IMR-90 (cell line): ENCODE measurements around the gene KCNK7. TPM values are rescaled to one million over a fixed set of nuclear protein-coding genes. Genes with fewer than 3 reads are reported as not detected.

Source experiments
- ATAC-seq: fragments of 200-7000 bp; cut with Tn5 transposase; 2 replicates; pipeline ENCODE4 v1.9.1; 2020; ENCODE audit warnings: low read depth, mild to moderate bottlenecking, moderate library complexity
- BruUV-seq: library from RNA; stranded (reverse); fragments of 400-500 nt; replicated peaks from 2 replicates; lab custom pipeline; 2021; lab: Mats Ljungman, UMichigan
- CTCF ChIA-PET: fragments of 300-600 bp; formaldehyde crosslinking; extraction: SDS; loops from one replicate; lab custom pipeline; 2021; ENCODE audit warnings: antibody characterized with exemption; lab: Yijun Ruan, JAX
- POLR2A ChIA-PET: fragments of 300-600 bp; sonication (Branson Sonifier 250); formaldehyde crosslinking; loops from one replicate; lab custom pipeline; 2022; ENCODE audit warnings: antibody characterized with exemption; ENCODE audit not compliant: unreplicated experiment; lab: Charles Lee
- DNase-seq: peaks from one replicate; pipeline ENCODE4 v3.0.0; 2013
- H2AFZ ChIP-seq: replicated peaks from 2 replicates; pipeline ENCODE3; 2013; ENCODE audit warnings: low read length, mild to moderate bottlenecking; ENCODE audit not compliant: poor library complexity
- H2AK5ac ChIP-seq: 2 replicates; pipeline ENCODE4 v1.6.1; 2013; ENCODE audit warnings: low read depth, low read length, inconsistent platforms
- H2AK9ac ChIP-seq: replicated peaks from 2 replicates; pipeline ENCODE3; 2013; ENCODE audit warnings: mild to moderate bottlenecking, low read depth, low read length, moderate library complexity; ENCODE audit not compliant: poor library complexity
- H2BK120ac ChIP-seq: 2 replicates; pipeline ENCODE4 v1.6.1; 2013; ENCODE audit warnings: low read depth, low read length, inconsistent platforms
- H2BK15ac ChIP-seq: 3 replicates; pipeline ENCODE4 v1.6.1; 2013; ENCODE audit warnings: low read depth, low read length, inconsistent platforms
- H2BK20ac ChIP-seq: 2 replicates; pipeline ENCODE4 v1.6.1; 2013; ENCODE audit warnings: low read depth, mild to moderate bottlenecking, inconsistent platforms, low read length, moderate library complexity
- H2BK5ac ChIP-seq: 2 replicates; pipeline ENCODE4 v1.6.1; 2013; ENCODE audit warnings: mild to moderate bottlenecking, low read depth, low read length, inconsistent platforms; ENCODE audit not compliant: poor library complexity, severe bottlenecking
- H3K14ac ChIP-seq: replicated peaks from 2 replicates; pipeline ENCODE4 v1.6.1; 2013; ENCODE audit warnings: low read depth, low read length, inconsistent platforms
- H3K18ac ChIP-seq: 2 replicates; pipeline ENCODE4 v1.6.1; 2013; ENCODE audit warnings: low read depth, low read length, control low read depth
- H3K23ac ChIP-seq: 2 replicates; pipeline ENCODE4 v1.6.1; 2013; ENCODE audit warnings: low read depth, low read length, inconsistent platforms
- H3K27ac ChIP-seq: 2 replicates; pipeline ENCODE4 v1.5.1; 2013; ENCODE audit warnings: mild to moderate bottlenecking, control low read depth, low read length; ENCODE audit not compliant: insufficient read depth
- H3K27me3 ChIP-seq: 2 replicates; pipeline ENCODE4 v1.6.1; 2013; ENCODE audit warnings: low read length; ENCODE audit not compliant: control insufficient read depth, insufficient read depth
- H3K36me3 ChIP-seq: 2 replicates; pipeline ENCODE4 v1.6.1; 2013; ENCODE audit warnings: low read length, mixed read lengths; ENCODE audit not compliant: control insufficient read depth, insufficient read depth
- H3K4ac ChIP-seq: 2 replicates; pipeline ENCODE4 v1.6.1; 2013; ENCODE audit warnings: low read depth, low read length, inconsistent platforms
- H3K4me1 ChIP-seq: 2 replicates; pipeline ENCODE4 v1.6.1; 2013; ENCODE audit warnings: low read length, mixed read lengths; ENCODE audit not compliant: control insufficient read depth, insufficient read depth
- H3K4me2 ChIP-seq: 2 replicates; pipeline ENCODE4 v1.6.1; 2013; ENCODE audit warnings: low read depth, mild to moderate bottlenecking, control low read depth, low read length, moderate library complexity
- H3K4me3 ChIP-seq: 2 replicates; pipeline ENCODE4 v1.5.1; 2013; ENCODE audit warnings: low read depth, mild to moderate bottlenecking, control low read depth, low read length, moderate library complexity; ENCODE audit not compliant: insufficient read depth
- H3K56ac ChIP-seq: 2 replicates; pipeline ENCODE4 v1.6.1; 2013; ENCODE audit warnings: low read length, inconsistent platforms; ENCODE audit not compliant: insufficient read depth; ENCODE audit errors: extremely low read depth
- H3K79me1 ChIP-seq, 2 experiments: 2 replicates each; pipeline ENCODE4 v1.6.1; 2013; ENCODE audit warnings: low read length in 2 of 2, inconsistent platforms in 1 of 2, low read depth in 1 of 2
- H3K9ac ChIP-seq: 2 replicates; pipeline ENCODE4 v1.6.1; 2013; ENCODE audit warnings: low read depth, low read length, control low read depth
- H3K9me1 ChIP-seq: 2 replicates; pipeline ENCODE4 v1.6.1; 2013; ENCODE audit warnings: low read length, inconsistent platforms; ENCODE audit not compliant: insufficient read depth
- H3K9me3 ChIP-seq: 2 replicates; pipeline ENCODE4 v1.6.1; 2013; ENCODE audit warnings: low read length; ENCODE audit not compliant: control insufficient read depth, insufficient read depth
- H4K20me1 ChIP-seq: 2 replicates; pipeline ENCODE4 v1.6.1; 2013; ENCODE audit warnings: low read length, inconsistent platforms; ENCODE audit not compliant: insufficient read depth
- H4K5ac ChIP-seq: 2 replicates; pipeline ENCODE4 v1.6.1; 2013; ENCODE audit warnings: mild to moderate bottlenecking, low read depth, low read length, control low read depth
- H4K8ac ChIP-seq, 2 experiments: 2 replicates each; pipeline ENCODE4 v1.6.1; 2013; ENCODE audit warnings: low read depth in 2 of 2, low read length in 2 of 2, control low read depth in 1 of 2, inconsistent platforms in 1 of 2
- H4K91ac ChIP-seq: 2 replicates; pipeline ENCODE4 v1.6.1; 2013; ENCODE audit warnings: low read depth, low read length, inconsistent platforms; ENCODE audit not compliant: insufficient read depth
- CHD1 ChIP-seq: IDR thresholded peaks from 2 replicates; pipeline ENCODE4 v1.6.1; 2012; ENCODE audit warnings: low read depth, low read length, improper control_type of control experiment
- MAFK ChIP-seq: IDR thresholded peaks from 2 replicates; pipeline ENCODE4 v1.6.1; 2012; ENCODE audit warnings: low read depth, low read length, improper control_type of control experiment
- MXI1 ChIP-seq: IDR thresholded peaks from 2 replicates; pipeline ENCODE4 v1.6.1; 2012; ENCODE audit warnings: low read depth, mild to moderate bottlenecking, low read length, moderate library complexity, borderline replicate concordance
- NFE2L2 ChIP-seq: fragments of 150-350 bp; IDR thresholded peaks from 2 replicates; pipeline ENCODE4 v1.6.1; 2016; ENCODE audit warnings: low read depth, mild to moderate bottlenecking, low read length
- RFX5 ChIP-seq: IDR thresholded peaks from 2 replicates; pipeline ENCODE4 v1.8.0; 2012; ENCODE audit warnings: low read depth, mild to moderate bottlenecking, low read length, moderate library complexity
- SMC3 ChIP-seq: fragments of 150-350 bp; IDR thresholded peaks from 2 replicates; pipeline ENCODE4 v1.6.1; 2016; ENCODE audit warnings: low read depth, mild to moderate bottlenecking, antibody characterized with exemption, low read length, moderate library complexity
- USF2 ChIP-seq: fragments of 150-350 bp; IDR thresholded peaks from 2 replicates; pipeline ENCODE4 v1.6.1; 2017; ENCODE audit warnings: mild to moderate bottlenecking, antibody characterized with exemption, low read length, low read depth
- WGBS, 2 experiments: methylation state at CpG; one replicate each; pipeline versions ENCODE4 v1.1.5 to v1.1.7; 2013; ENCODE audit warnings: missing lambda C conversion rate in 2 of 2; ENCODE audit not compliant: insufficient read length in 1 of 2; ENCODE audit errors: extremely low coverage in 2 of 2; 5-methylcytosine and 5-hydroxymethylcytosine counted together
- dilution Hi-C: fragments of 300-500 bp; cut with HindIII; formaldehyde crosslinking; loops from one replicate; pipeline ENCODE4 v1.14.3; 2018; ENCODE audit warnings: low sequenced_read_pairs; ENCODE audit not compliant: unreplicated experiment
- in situ Hi-C: fragments of 300-500 bp; cut with MboI; formaldehyde crosslinking; loops from 3 replicates; pipeline ENCODE4 v1.14.3; 2019; ENCODE audit warnings: low sequenced_read_pairs, inconsistent platforms, mixed read lengths
- intact Hi-C: fragments of 100-400 bp; cut with micrococcal nuclease; formaldehyde crosslinking; loops from 2 replicates; pipeline ENCODE4 v1.10.0; 2022
- polyA plus RNA-seq, 3 experiments: library from polyadenylated mRNA; depleted of rRNA; stranded (reverse); fragments of >200 nt; gene quantifications; 2 replicates each; pipeline ENCODE4 v1.2.3, GENCODE V29; 2012; ENCODE audit warnings: low replicate concordance in 1 of 3
- total RNA-seq: library from RNA; depleted of rRNA; stranded (reverse); fragments of >200 nt; gene quantifications from 2 replicates; pipeline ENCODE4 v1.2.3, GENCODE V29; 2012

KCNK7 gene
- total and polyA plus RNA-seq, 2 of the 4 experiments (the other 2 are of a cell fraction), result 0.09 TPM; not detected in 1

GRCh38 chr11:65562788-65563187, 32.8 kb downstream of the KCNK7 start:
- Histone ChIP-seq H3K4me2 (no peak overlapping the region), H3K9me1 (peaks cover 24% of the 10 kb centered on the region), H2AK5ac (0 out of 2 replicates have a peak overlapping the region, but pooled peaks have one; percentile 56), H2AK9ac (no peak overlapping the region), H3K23ac (no peak overlapping the region), H3K56ac (no peak overlapping the region), H3K18ac (no peak overlapping the region), H4K8ac (no peak overlapping the region), H2BK5ac (no peak overlapping the region), H3K79me1 (peaks cover 5 to 24% of the 10 kb centered on the region in 2 experiments; a peak in 3 of 4 replicates), H3K27ac (no peak overlapping the region), H4K91ac (no peak overlapping the region), H4K5ac (no peak overlapping the region), H2AFZ (no peak overlapping the region), H3K4ac (no peak overlapping the region), H4K20me1 (no peaks in the 10 kb centered on the region), H3K9me3 (no peaks in the 10 kb centered on the region), H2BK120ac (no peak overlapping the region), H2BK15ac (no peak overlapping the region), H3K27me3 (no peaks in the 10 kb centered on the region), H2BK20ac (no peak overlapping the region), H3K4me3 (no peak overlapping the region), H3K36me3 (no peaks in the 10 kb centered on the region), H3K9ac (no peak overlapping the region), H3K4me1 (peaks cover 23% of the 10 kb centered on the region), H3K14ac (no peak overlapping the region)
- no TSS peak for BruUV-seq
- no peak for TF ChIP-seq SMC3
- no peak for TF ChIP-seq MXI1
- TF ChIP-seq CHD1, result no peak
- no peak for TF ChIP-seq USF2
- TF ChIP-seq NFE2L2, result no peak
- no peak for TF ChIP-seq RFX5
- TF ChIP-seq MAFK, result no peak
- no CpG with 5 or more reads among the region's 9 CpGs for WGBS, 2 experiments
- dilution Hi-C loops, result no loop called here
- no peak for DNase-seq
- ChIA-PET POLR2A (no interaction called here), CTCF (interaction anchor here (0.6 kb wide), 1 partner anchor 188 kb away, joined by 3 read pairs; no protein-coding TSS in a partner anchor)
- ATAC-seq, result no peak
- intact Hi-C loops, result no loop called here
- in situ Hi-C loops, result no loop called here
